Measurements from ENCODE around the gene SETD1A.

SETD1A gene
- long read RNA-seq, partial matches to known transcripts = 6 of 6 reads
- long read RNA-seq, other reads (novel, unspliced or antisense) = 0 of 6 reads

DNA sequence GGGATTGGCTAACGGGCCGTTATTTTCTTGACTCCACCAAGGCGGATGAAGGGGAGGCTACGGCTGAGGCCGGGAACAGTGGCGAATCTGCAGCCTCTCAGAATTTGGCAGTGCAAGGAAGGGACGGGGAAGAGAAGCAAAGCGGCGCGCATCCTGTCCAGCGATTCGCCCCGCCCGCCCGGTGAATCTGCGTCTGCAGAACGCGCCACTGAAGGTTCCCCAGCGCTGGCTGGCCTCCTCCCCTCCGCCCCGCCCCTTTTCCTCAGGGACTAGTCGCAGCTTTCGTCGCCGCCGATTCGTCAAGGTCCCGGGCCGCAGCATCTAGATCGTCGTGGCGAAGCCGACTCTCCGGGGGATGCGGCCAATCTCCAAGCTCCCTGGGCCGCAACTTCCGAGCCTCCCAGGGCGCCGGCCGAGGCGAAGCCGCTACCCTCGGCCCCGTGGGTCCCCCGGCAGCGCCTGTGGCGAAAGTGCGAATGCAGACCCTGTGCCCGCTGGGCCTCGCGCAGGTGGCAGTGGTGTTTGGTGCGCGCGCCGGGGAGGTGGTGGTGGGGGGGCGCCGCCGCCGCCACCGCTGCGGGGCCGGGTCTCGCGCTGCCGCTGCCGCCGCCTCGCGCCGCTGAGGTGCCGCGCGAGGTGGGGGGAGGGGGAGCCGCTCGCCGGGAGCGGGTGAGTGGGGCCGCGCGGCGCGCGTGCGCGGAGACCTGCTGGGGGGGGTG, at the start of gene SETD1A:
Gene SETD1A, plus strand, starts transcription at position 299 of the 719 bp plus-strand sequence. CDS start 978 bp downstream, outside the sequence.
- TF ChIP-seq POLR2AphosphoS5 (IDR thresholded peaks at IDR 0.05; ENCODE audit: low read depth) = peak; percentile 48; the same call in 1 of the 2 replicates
- TF ChIP-seq, protein P1, sequence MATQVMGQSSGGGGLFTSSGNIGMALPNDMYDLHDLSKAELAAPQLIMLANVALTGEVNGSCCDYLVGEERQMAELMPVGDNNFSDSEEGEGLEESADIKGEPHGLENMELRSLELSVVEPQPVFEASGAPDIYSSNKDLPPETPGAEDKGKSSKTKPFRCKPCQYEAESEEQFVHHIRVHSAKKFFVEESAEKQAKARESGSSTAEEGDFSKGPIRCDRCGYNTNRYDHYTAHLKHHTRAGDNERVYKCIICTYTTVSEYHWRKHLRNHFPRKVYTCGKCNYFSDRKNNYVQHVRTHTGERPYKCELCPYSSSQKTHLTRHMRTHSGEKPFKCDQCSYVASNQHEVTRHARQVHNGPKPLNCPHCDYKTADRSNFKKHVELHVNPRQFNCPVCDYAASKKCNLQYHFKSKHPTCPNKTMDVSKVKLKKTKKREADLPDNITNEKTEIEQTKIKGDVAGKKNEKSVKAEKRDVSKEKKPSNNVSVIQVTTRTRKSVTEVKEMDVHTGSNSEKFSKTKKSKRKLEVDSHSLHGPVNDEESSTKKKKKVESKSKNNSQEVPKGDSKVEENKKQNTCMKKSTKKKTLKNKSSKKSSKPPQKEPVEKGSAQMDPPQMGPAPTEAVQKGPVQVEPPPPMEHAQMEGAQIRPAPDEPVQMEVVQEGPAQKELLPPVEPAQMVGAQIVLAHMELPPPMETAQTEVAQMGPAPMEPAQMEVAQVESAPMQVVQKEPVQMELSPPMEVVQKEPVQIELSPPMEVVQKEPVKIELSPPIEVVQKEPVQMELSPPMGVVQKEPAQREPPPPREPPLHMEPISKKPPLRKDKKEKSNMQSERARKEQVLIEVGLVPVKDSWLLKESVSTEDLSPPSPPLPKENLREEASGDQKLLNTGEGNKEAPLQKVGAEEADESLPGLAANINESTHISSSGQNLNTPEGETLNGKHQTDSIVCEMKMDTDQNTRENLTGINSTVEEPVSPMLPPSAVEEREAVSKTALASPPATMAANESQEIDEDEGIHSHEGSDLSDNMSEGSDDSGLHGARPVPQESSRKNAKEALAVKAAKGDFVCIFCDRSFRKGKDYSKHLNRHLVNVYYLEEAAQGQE (IDR thresholded peaks at IDR 0.05; ENCODE audit: insufficient replicate concordance, low read depth) = no peak
- no peak for TF ChIP-seq SPI1 (IDR thresholded peaks at IDR 0.05; ENCODE audit: borderline replicate concordance, low read depth)
- peak; percentile 81 for TF ChIP-seq GABPA (IDR thresholded peaks at IDR 0.05; ENCODE audit: low read depth)
- TF ChIP-seq, protein P2, sequence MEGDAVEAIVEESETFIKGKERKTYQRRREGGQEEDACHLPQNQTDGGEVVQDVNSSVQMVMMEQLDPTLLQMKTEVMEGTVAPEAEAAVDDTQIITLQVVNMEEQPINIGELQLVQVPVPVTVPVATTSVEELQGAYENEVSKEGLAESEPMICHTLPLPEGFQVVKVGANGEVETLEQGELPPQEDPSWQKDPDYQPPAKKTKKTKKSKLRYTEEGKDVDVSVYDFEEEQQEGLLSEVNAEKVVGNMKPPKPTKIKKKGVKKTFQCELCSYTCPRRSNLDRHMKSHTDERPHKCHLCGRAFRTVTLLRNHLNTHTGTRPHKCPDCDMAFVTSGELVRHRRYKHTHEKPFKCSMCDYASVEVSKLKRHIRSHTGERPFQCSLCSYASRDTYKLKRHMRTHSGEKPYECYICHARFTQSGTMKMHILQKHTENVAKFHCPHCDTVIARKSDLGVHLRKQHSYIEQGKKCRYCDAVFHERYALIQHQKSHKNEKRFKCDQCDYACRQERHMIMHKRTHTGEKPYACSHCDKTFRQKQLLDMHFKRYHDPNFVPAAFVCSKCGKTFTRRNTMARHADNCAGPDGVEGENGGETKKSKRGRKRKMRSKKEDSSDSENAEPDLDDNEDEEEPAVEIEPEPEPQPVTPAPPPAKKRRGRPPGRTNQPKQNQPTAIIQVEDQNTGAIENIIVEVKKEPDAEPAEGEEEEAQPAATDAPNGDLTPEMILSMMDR (IDR thresholded peaks at IDR 0.05; ENCODE audit: insufficient read depth, low read length) = no peak
- no peaks in the 10 kb centered on the region for H3K27me3 ChIP-seq (ENCODE audit: insufficient read depth, poor library complexity, severe bottlenecking)
- H3K27ac ChIP-seq (replicated peaks) = peak within 1 kb of the TSS; percentile 100
- DNase-seq (ENCODE audit: low read depth in 1 of 2, low spot score in 1 of 2) = peak; percentile 91 to 98
- peak within 1 kb of the TSS; percentile 67 for H3K4me3 ChIP-seq (replicated peaks; ENCODE audit: insufficient read depth, low read length)

DNA sequence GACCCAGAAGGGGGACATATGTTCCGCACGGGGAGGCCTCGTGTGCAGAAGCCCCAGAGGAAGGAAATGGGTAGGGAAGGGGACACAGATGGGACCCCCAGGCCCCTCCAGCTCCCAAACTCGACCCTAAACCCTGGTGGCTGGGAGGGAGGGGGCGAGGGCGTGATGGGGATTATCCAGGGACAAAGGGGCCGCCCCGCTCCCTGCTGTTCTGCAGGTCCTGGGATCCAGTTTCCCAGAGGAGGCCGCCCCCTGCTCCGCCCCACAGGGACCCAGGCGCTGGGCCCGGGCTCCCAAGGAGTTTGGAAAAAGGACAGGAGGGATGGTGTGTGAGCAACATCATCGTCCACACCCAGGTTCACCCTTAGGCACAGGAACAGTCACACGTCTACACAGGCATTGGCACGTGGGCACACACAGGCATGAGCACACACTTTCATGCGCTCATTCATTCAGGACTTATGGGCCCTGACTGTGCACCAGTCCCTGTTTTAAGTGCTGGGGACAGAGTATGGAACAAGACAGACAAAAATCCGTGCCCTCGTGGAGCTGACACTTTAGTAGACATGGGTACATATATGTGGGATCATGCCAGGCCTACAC, 47.0 kb upstream of the SETD1A start:
- no peak overlapping the region for H3K27ac ChIP-seq (replicated peaks)
- H3K4me3 ChIP-seq (replicated peaks; ENCODE audit: insufficient read depth, low read length) = no peak overlapping the region
- no peak for DNase-seq (ENCODE audit: low read depth in 1 of 2, low spot score in 1 of 2)
- TF ChIP-seq, protein P2 (IDR thresholded peaks at IDR 0.05; ENCODE audit: insufficient read depth, low read length) = no peak
- no peak for TF ChIP-seq SPI1 (IDR thresholded peaks at IDR 0.05; ENCODE audit: borderline replicate concordance, low read depth)
- no peak for TF ChIP-seq GABPA (IDR thresholded peaks at IDR 0.05; ENCODE audit: low read depth)
- no peak for TF ChIP-seq POLR2AphosphoS5 (IDR thresholded peaks at IDR 0.05; ENCODE audit: low read depth)
- TF ChIP-seq, protein P1 (IDR thresholded peaks at IDR 0.05; ENCODE audit: insufficient replicate concordance, low read depth) = no peak
- no peaks in the 10 kb centered on the region for H3K27me3 ChIP-seq (ENCODE audit: insufficient read depth, poor library complexity, severe bottlenecking)

DNA sequence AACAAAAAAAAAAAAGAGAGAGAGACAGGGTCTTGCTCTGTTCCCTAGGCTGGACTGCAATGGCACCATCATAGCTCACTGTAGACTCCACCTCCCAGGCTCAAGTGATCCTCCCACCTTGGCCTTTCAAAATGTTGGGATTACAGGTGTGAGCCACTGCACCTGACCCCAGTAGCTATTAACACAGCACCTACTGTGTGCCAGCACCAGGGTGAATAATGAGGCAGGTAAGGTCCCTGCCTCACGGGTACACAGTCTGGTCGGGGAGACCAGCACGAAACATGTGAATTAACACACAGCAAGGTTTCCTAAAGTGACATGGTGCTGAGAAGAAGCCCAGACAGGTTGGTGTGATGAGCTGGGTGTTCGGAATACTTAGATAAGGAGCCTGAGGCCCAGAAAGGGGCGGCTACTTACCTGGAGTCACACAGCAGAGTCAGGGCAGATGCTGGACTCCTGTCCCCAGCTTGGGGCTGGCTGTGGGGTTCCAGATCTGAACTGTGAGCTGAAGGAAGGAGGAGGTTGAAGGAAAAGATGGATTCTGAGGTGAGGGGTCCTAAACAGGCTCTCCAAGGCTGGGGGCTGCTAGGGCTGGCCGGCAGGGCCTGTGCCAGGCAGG, 44.7 kb upstream of the SETD1A start:
- no peak for DNase-seq (ENCODE audit: low read depth in 1 of 2, low spot score in 1 of 2)
- no peak overlapping the region for H3K27ac ChIP-seq (replicated peaks)
- no peak for TF ChIP-seq GABPA (IDR thresholded peaks at IDR 0.05; ENCODE audit: low read depth)
- TF ChIP-seq, protein P1 (IDR thresholded peaks at IDR 0.05; ENCODE audit: insufficient replicate concordance, low read depth) = no peak
- TF ChIP-seq, protein P2 (IDR thresholded peaks at IDR 0.05; ENCODE audit: insufficient read depth, low read length) = no peak
- TF ChIP-seq SPI1 (IDR thresholded peaks at IDR 0.05; ENCODE audit: borderline replicate concordance, low read depth) = no peak
- TF ChIP-seq POLR2AphosphoS5 (IDR thresholded peaks at IDR 0.05; ENCODE audit: low read depth) = no peak
- H3K27me3 ChIP-seq (ENCODE audit: insufficient read depth, poor library complexity, severe bottlenecking) = no peaks in the 10 kb centered on the region
- H3K4me3 ChIP-seq (replicated peaks; ENCODE audit: insufficient read depth, low read length) = no peak overlapping the region
